ENCODE data around the gene YPEL5.

DNA sequence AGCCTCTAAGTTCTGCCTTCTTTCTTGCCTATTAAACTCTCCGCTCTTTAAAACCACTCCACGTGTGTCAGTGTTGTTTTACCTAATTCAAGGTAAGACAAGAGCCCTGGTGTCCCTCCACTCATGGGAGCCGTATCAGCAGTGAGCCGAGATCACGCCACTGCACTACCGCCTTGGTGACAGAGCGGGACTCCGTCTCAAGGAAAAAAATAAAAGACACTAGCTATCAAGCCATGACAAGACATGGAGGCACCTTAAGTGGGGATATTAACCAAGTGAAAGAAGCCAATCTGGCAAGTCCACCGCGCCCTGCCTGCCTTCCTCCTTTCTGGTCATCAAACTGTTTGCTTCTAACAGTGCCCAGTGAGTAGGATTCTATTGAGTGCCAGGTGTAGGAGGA, 44.3 kb downstream of the YPEL5 start:
- TF ChIP-seq, protein P1, sequence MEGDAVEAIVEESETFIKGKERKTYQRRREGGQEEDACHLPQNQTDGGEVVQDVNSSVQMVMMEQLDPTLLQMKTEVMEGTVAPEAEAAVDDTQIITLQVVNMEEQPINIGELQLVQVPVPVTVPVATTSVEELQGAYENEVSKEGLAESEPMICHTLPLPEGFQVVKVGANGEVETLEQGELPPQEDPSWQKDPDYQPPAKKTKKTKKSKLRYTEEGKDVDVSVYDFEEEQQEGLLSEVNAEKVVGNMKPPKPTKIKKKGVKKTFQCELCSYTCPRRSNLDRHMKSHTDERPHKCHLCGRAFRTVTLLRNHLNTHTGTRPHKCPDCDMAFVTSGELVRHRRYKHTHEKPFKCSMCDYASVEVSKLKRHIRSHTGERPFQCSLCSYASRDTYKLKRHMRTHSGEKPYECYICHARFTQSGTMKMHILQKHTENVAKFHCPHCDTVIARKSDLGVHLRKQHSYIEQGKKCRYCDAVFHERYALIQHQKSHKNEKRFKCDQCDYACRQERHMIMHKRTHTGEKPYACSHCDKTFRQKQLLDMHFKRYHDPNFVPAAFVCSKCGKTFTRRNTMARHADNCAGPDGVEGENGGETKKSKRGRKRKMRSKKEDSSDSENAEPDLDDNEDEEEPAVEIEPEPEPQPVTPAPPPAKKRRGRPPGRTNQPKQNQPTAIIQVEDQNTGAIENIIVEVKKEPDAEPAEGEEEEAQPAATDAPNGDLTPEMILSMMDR (IDR thresholded peaks at IDR 0.05; ENCODE audit: insufficient read depth, low read length, poor library complexity, severe bottlenecking): no peak
- no peak for TF ChIP-seq EZH2phosphoT487 (conservative IDR thresholded peaks at IDR 0.05; ENCODE audit: low read length)

Data from SU-DHL-6 (cell line).